ENCODE data around the gene PKN1. TPM values are rescaled to one million over a fixed set of nuclear protein-coding genes. Genes with fewer than 3 reads are reported as not detected.

PKN1 gene
- total and polyA plus RNA-seq, 2 of the 13 experiments (the other 11 are each of a cell fraction or from before 2014, with no cell fraction given): 45.7 to 54.5 TPM

DNA sequence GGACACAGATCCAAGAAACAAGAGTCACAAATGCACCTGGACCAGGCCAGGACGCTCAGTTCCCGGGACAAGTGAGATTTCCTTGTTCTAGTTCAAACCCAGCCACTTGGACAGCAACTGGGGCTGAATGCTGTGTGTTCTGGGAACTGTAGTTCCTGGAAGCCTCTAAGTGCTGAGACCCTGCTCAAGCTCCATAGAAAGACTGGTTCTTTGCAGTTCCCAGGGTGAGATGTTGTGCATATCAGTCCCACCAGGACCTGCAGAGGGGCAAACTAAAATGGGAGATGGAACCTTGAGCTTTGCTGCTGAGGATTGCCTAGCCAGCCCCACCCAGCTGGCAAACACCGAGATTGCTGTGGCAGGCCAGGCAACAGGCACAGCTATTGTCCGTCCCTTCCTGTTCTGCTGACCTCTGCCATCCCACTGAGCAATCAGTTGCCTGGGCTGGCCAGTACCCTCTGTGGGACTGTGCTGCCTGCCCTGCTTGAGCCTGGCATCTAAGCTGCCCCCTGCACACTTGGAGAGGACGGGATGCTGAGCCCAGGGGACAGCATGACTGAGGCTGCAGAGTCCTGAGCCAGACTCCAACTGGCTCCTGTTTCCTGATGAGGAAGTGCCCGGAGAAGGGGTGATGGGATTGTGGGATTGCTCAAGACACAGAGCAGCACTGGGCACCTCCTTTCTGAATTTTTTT is 64.3 kb downstream of the PKN1 start (continued):
- TF ChIP-seq, protein P1, sequence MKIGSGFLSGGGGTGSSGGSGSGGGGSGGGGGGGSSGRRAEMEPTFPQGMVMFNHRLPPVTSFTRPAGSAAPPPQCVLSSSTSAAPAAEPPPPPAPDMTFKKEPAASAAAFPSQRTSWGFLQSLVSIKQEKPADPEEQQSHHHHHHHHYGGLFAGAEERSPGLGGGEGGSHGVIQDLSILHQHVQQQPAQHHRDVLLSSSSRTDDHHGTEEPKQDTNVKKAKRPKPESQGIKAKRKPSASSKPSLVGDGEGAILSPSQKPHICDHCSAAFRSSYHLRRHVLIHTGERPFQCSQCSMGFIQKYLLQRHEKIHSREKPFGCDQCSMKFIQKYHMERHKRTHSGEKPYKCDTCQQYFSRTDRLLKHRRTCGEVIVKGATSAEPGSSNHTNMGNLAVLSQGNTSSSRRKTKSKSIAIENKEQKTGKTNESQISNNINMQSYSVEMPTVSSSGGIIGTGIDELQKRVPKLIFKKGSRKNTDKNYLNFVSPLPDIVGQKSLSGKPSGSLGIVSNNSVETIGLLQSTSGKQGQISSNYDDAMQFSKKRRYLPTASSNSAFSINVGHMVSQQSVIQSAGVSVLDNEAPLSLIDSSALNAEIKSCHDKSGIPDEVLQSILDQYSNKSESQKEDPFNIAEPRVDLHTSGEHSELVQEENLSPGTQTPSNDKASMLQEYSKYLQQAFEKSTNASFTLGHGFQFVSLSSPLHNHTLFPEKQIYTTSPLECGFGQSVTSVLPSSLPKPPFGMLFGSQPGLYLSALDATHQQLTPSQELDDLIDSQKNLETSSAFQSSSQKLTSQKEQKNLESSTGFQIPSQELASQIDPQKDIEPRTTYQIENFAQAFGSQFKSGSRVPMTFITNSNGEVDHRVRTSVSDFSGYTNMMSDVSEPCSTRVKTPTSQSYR (CRISPR knock-in tag; IDR thresholded peaks at IDR 0.05; ENCODE audit: borderline replicate concordance): 0 out of 2 replicates have a peak, but pooled peaks have one; percentile 29
- TF ChIP-seq ZBTB25 (CRISPR knock-in tag; IDR thresholded peaks at IDR 0.05) (no peak), LBX2 (CRISPR knock-in tag; IDR thresholded peaks at IDR 0.05; ENCODE audit: borderline replicate concordance) (no peak), ZNF138 (CRISPR knock-in tag; IDR thresholded peaks at IDR 0.05; ENCODE audit: low read depth) (no peak), XBP1 (CRISPR knock-in tag; IDR thresholded peaks at IDR 0.05) (no peak), ZSCAN30 (CRISPR knock-in tag; IDR thresholded peaks at IDR 0.05) (no peak), BHLHE40 (IDR thresholded peaks at IDR 0.05; ENCODE audit: low read length) (peak; percentile 2; the same call in 1 of the 2 replicates), AHDC1 (CRISPR knock-in tag; IDR thresholded peaks at IDR 0.05; ENCODE audit: borderline replicate concordance) (no peak), NR2F6 (IDR thresholded peaks at IDR 0.05) (no peak), NR2F6 (CRISPR knock-in tag; IDR thresholded peaks at IDR 0.05) (no peak), SMAD3 (CRISPR knock-in tag; IDR thresholded peaks at IDR 0.05) (no peak), MTF1 (CRISPR knock-in tag; IDR thresholded peaks at IDR 0.05) (no peak), HOXA7 (CRISPR knock-in tag; IDR thresholded peaks at IDR 0.05) (no peak), ZSCAN22 (CRISPR knock-in tag; IDR thresholded peaks at IDR 0.05) (peak; percentile 91), PAWR (CRISPR knock-in tag; IDR thresholded peaks at IDR 0.05; ENCODE audit: borderline replicate concordance) (no peak), ZNF619 (CRISPR knock-in tag; IDR thresholded peaks at IDR 0.05) (no peak), ONECUT2 (CRISPR knock-in tag; IDR thresholded peaks at IDR 0.05) (no peak), IKZF1 (IDR thresholded peaks at IDR 0.05) (no peak)
- TF ChIP-seq, protein P2, sequence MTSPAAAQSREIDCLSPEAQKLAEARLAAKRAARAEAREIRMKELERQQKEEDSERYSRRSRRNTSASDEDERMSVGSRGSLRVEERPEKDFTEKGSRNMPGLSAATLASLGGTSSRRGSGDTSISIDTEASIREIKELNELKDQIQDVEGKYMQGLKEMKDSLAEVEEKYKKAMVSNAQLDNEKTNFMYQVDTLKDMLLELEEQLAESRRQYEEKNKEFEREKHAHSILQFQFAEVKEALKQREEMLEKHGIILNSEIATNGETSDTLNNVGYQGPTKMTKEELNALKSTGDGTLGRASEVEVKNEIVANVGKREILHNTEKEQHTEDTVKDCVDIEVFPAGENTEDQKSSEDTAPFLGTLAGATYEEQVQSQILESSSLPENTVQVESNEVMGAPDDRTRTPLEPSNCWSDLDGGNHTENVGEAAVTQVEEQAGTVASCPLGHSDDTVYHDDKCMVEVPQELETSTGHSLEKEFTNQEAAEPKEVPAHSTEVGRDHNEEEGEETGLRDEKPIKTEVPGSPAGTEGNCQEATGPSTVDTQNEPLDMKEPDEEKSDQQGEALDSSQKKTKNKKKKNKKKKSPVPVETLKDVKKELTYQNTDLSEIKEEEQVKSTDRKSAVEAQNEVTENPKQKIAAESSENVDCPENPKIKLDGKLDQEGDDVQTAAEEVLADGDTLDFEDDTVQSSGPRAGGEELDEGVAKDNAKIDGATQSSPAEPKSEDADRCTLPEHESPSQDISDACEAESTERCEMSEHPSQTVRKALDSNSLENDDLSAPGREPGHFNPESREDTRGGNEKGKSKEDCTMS (CRISPR knock-in tag; conservative IDR thresholded peaks at IDR 0.05): no peak

Data from HepG2 (cell line).